Measurements from ENCODE around the gene RNF157.
A peak's percentile ranks its signal among the peaks of the same experiment; 100 is the strongest.

Gene RNF157

DNA sequence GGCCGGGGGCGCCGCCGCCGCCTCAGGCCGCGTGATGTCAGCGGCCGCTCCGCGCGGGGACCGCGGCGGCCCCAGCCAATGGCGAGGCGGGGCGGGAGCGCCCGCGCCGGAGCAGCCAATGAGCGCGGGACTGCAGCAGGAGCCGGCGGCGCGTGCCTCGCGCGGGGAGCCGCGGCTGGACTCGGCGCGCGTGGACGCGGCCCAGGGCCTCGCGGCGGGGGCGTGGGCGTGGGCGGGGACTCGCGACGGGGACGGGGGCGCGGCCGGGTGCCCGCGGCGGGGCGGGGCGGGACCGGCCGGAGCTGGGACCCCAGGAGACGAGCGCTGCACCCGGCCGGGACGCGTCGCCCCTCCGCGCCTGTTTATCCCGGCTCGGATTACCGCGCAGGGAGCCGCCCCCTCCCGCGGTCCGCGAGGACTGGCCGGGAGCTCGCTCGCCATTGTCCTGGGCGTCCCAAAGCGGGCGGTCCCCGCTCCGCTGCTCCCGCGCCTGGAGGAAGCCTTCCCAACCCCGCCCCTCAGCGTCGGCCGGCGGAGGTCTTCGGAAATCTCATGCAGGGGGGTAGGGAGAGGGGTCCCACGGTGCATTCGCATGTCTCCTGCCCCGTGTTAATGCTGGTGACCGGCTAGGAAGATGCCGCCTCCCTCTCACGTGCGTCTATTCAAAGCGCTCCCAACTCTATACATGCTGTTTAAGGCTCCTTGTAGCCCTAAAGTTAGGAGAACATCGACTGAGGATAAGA is at the start of gene RNF157:
TSS of gene RNF157 (minus strand) at position 33 of the 743 bp plus-strand sequence. CDS start 253 bp downstream, outside the sequence.
- peak; percentile 52 to 72 for DNase-seq

DNA sequence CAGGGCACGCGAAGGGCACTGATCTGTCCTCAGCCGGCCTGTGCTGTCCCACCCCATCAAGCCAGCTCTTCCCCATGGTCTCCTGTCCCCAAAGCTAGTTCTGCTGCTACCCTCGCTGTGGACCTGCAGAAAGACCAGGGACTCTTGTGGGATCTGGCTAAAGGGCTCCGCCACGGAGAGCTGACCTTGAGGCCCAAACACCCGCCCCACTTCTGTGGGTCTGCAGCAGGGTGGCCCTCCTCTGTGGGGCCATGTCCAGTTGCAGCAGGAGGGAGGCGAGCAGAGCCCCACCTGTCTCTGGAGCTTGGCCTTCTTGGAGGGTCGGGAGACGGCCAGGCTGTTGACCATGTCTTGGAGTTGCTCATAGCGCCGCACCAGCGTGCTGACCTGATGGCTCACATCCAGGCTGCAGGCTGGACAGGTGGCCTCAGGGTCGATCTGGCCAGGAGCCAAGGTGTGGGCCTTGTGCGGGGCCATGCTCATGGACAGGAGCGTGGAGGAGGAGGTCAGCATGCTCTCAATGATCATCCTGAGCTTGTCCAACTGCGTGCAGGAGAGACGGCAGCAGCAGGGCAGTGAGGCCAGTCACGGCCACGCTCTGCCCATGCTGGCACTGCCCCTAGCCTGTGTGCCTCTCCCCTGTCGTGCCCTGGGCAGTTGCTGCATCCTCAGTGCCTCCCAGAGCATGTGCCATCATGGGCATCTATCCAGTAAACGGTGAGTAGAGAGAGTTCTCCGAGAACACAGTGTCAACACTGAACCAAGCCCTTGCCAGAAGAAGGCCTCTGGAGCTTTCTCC is 41.5 kb upstream of the RNF157 start:
- DNase-seq = no peak

DNA sequence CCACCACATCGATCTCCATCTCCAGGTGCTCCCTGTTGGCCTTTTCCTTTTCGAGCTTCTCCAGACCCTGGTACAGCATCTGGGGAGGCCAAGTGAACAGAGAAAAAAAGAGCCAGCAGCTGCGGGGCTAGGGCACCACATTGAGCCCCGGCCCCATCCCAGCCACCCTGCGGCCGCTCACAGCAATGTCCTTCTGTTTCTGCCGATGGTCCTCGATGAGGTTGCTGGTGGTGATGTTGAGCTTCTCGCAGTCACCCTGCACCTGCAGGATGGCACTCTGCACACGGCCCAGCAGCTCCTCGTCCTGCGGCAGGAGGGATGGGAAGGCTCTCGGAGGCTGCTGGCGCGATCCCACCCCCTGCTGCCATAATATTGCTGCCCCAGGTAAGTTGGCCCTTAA is 40.4 kb upstream of the RNF157 start:
- DNase-seq = no peak

- no peak for DNase-seq
These were observed 39.5 kb upstream of the RNF157 start for GRCh38 chr17:76279742-76280287.

GRCh38 chr17:76278952-76279741 is 38.9 kb upstream of the RNF157 start:
- peak; percentile 92 to 93 for DNase-seq

DNA sequence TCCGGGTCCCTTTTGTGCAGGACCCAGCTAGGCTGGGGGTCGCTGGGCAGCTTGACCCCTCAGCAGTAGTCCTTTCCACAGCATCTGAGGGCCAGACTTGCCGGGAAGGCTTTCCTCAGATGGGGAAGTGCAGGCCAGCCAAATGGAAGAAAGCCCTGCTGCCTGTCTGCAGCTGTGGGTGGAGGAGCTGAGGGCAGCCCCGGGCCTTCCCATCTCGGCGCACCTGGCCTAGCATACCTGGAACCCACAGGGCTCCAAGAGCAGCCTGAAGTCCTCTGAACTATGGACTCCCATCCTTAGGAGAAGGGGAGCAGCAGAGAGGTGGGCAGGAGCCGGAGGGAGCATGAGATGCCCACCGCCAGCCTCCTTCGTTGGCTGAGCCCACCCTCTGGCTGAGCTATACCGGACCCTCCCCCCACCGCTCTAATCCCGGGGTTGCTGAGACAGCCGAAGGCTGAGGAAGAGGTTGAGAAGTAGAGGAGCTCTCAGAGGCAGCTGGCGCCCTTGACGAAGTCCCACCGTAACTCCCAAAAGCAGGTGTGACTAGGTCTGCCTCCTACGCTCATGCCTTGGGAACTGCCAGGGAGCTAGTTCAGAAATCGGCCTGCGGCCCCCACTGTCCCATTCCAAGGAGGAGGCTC is 38.1 kb upstream of the RNF157 start:
- no peak for DNase-seq

DNA sequence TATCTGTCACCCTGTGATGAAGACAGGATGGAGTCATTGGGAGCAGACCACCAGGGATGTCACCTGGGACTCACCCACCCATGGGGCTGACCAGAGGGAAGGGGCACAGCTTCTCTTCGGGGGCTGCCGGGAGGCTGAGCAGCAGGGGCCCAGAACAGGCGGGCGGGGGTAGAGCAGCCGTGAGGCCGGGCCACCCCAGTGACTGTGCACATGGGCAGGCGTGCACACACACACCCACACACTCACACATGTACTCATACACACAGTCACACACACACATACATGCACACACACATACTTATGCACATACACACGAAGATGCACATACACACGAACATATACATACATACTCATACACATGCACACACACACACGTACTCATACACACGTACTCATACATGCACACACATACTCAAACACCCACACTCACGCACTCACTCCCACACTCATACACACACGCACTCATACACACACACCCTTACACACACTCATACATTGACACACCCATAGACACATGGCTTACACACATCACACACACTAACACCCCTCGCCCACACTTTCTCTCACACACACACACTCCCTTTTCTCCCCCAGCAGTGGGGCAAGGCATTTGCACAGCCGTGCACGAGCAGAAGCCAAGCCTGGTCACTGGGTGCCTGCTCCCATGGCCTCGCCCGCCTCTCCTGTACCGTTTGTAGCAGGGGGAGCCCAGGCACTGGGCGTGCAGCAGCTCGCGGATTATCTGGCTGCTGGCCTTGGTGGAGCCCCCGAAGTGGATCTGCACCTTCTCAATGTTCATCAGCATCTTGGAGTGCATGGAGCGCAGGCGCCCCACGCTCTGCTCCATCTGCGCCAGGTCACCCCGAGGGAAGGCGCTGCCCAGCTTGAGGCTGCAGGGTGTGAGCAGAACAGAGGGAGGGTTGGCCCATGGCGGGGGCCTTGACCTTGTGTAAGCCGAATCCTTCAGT is 37.3 kb upstream of the RNF157 start:
- peak; percentile 21 to 29 for DNase-seq

- peak in 1 of 2 experiments; percentile 21 for DNase-seq
These were observed 36.4 kb upstream of the RNF157 start for GRCh38 chr17:76276461-76277299.

- peak; percentile 26 to 27 for DNase-seq
These were observed 35.8 kb upstream of the RNF157 start for GRCh38 chr17:76276069-76276431.

DNA sequence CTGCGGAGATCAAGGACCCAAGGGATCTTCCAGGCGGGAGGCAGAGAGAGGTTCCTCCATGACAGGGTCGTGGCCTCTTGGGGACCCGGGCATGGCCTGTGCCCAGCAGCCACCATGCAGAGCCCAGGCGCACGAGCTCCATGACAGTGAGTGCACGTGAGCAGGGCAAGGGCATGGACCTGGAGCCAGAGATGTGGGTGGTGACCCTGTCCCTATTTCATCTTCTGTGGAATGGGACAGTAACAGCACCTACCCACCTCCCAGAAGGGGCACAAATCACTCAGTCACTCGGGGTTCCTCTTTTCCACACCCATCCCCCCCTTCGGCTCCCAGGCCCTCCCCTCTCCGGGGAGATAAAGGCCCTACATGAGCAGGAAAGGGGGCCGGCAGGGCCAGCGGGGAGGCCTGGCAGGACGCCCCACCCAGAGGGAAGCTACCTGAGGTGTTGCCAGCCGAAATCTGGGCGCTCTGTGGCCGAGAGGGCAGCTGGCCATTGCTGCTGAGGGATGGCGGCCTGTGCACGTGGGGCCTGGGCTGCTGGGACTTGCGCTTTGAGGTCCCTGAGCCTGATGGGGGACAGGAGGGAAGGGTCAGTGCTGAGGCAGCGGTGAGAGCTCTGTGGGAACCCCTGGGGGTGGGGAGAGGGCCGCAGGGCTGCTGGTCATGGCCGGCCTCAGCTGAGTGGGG is 35.2 kb upstream of the RNF157 start:
- DNase-seq = peak in 1 of 2 experiments; percentile 22

GRCh38 chr17:76274112-76274956 is 34.0 kb upstream of the RNF157 start:
- DNase-seq = peak; percentile 37 to 39

GRCh38 chr17:76273445-76274111 is 33.3 kb upstream of the RNF157 start:
- peak in 1 of 2 experiments; percentile 38 for DNase-seq

GRCh38 chr17:76272541-76273444 is 32.5 kb upstream of the RNF157 start:
- peak; percentile 82 to 83 for DNase-seq

- DNase-seq = peak; percentile 91 to 93
These were observed 31.6 kb upstream of the RNF157 start for GRCh38 chr17:76271669-76272540.

DNA sequence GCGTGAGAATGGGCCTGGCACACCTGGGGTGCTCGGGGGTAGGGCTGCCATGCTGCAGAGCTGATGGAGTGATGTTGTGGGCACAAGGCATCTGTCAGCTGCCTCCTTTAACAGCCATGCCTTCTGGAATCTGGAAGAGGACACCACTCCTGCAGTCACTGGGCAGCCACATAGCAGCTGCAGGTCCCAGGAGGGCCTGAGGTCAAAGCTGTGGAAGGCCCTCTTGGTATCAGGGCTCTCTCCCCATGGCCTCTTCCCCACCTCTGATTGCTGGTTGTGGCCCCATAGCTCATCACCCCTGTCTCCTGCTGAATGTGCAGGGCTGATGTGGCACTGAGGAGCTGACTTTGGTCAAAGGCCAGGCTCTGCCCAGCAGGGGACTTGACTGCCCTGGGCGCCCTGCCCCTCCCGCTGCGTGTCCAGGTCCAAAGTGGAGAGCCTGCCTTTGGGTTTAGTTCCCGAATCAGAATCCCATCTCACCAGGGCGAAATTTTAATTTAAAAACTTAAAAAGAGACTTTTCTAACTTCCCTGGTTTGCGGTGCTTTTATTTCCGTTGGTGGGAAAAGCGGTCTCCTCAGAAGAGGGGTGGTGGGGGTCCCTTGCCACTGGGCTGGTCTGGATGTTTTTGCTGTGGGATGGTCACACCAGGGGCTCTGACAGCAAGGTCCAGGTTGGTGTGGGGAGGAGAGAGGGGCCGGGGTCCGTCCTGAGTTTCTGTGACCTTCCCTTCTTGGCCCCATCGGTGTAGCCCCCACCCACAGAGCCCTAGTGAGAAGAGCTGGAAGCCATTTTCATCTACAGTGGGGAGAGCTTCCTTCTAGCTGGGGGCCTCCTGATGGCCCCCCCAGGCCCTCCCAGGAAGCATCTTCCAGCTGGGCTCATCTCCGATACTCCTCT is 30.7 kb upstream of the RNF157 start:
- DNase-seq = peak; percentile 68 to 71
